GM12892 (cell line): ENCODE results near the gene NLGN2.

ENCODE experiments used
- DNase-seq: peaks from one replicate; pipeline ENCODE4 v3.0.0; 2011; ENCODE audit not compliant: insufficient read length
- FAIRE-seq: peaks from 2 replicates; lab custom pipeline; 2011; peaks lifted over from hg19 to GRCh38; lab: Jason Lieb, UNC
- POLR2A ChIP-seq: IDR thresholded peaks from 2 replicates; pipeline ENCODE4 v1.6.1; 2011; ENCODE audit warnings: low read depth, low read length, control low read depth
- POLR2AphosphoS5 ChIP-seq: IDR thresholded peaks from 2 replicates; pipeline ENCODE4 v1.6.1; 2011; ENCODE audit warnings: low read depth, low read length, control low read depth
- TAF1 ChIP-seq: IDR thresholded peaks from 2 replicates; pipeline ENCODE4 v1.6.1; 2011; ENCODE audit warnings: low read depth, mild to moderate bottlenecking, control low read depth, low read length, borderline replicate concordance

The NLGN2 gene

DNA sequence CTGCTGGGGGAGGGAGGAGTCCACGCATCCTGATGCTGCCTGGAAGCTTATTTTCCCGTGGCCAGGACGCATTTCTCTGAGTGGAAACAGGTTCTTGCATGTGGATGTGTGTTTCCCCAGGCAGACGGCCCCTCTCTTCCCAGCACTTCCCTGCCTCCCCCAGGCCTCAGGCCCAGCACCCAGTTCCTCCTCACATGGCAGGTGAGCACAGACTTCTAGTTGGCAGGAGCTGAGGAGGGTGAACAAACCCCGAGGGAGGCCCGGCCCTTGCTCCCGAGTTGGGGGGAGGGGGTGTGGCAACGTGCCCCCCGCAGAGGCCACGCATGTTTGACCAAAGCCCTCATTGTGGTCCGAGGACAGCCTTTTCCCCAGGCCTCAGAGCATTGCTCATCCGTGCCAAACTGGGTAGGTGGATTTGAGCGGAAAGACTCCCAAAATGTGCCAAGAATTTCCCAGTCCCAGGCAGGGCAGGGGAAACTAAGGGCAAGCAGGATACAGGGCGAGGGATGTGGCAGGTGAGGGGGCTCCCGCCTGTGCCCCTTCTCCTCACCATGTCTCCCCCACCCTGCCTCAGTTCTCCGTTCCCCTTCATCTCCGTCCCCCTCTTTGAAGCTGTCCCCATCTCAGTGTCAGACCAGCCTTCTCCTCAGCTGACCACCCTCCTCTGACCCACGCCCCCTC lies 11.0 kb downstream of the NLGN2 start:
- no peak for DNase-seq
- no peak for TF ChIP-seq POLR2A
- no peak for FAIRE-seq

DNA sequence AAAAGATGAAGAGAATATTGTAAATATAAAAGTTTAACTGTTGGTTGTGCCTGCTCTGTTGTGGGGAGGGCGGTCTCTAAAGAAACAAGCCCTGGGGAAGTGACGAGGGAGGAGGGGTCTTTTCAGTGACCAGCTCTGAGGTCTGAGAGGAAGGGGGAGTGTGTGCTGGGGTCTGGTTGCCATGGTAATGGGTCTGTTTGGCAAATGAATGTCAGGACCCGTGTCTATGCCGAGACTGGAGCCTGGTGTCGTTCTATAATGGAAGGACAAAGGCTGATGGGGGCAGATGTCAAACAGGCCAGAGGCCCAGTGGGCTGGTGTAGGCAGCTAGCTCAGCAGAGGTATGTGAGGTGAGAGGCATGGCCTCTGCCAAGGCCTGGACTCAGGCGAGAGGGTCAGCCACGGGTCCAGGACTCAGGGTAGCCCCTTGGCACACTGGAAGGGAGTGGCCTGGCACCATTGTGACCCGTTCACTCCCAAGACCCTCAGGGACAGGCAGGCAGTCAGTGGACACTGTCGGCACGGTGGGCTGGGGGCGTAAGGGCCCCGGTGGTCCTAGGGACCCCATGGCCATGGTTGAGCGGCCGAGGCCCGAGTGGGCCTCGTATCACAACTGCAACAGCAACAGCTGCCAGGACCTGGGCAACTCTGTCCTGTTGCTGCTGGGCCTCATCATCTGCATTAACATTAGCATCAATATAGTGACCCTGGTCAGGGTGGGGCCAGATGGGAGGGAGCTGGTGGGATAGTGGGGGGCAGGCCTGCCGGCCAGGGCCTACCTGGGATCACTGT lies 12.4 kb downstream of the NLGN2 start, which contains the start of gene SPEM1:
TSS of gene SPEM1 (plus strand) at position 506 of the 792 bp plus-strand sequence. CDS start at position 567, 61 bp downstream.
- no peak for FAIRE-seq
- TF ChIP-seq TAF1 (no peak), POLR2A (no peak), POLR2AphosphoS5 (no peak)
- DNase-seq = no peak

DNA sequence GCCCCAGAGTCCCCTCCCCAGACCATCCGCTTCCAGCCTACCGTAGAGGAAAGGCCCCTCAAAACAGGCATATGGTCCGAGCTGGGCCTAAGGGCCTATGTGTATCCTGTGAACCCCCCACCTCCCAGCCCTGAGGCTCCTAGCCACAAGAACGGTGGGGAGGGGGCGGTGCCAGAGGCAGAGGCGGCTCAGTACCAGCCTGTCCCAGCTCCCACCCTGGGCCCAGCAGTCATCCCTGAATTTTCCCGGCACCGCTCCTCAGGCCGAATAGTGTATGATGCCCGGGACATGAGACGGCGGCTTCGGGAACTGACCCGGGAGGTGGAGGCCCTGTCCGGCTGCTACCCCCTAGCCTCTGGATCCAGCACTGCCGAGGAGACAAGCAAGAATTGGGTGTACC lies 13.5 kb downstream of the NLGN2 start:
- TF ChIP-seq POLR2AphosphoS5 (no peak), TAF1 (no peak), POLR2A (no peak)
- DNase-seq (no peak), FAIRE-seq (no peak)

GRCh38 chr17:7423679-7424078 lies 16.0 kb downstream of the NLGN2 start:
- no peak for TF ChIP-seq POLR2A
- TF ChIP-seq POLR2AphosphoS5 = no peak
- no peak for TF ChIP-seq TAF1
- no peak for DNase-seq
- FAIRE-seq = peak; percentile 30

GRCh38 chr17:7425316-7425715 lies 17.7 kb downstream of the NLGN2 start, which contains the start of gene SPEM2:
TSS of gene SPEM2 (plus strand) at chr17:7425616. CDS start at chr17:7425689, 73 bp downstream.
- FAIRE-seq (no peak), DNase-seq (no peak)
- TF ChIP-seq POLR2AphosphoS5 (no peak), POLR2A (no peak), TAF1 (no peak)

- DNase-seq = no peak
- FAIRE-seq = no peak
- TF ChIP-seq POLR2AphosphoS5 = no peak
Observed at GRCh38 chr17:7425756-7426155, 18.1 kb downstream of the NLGN2 start.

DNA sequence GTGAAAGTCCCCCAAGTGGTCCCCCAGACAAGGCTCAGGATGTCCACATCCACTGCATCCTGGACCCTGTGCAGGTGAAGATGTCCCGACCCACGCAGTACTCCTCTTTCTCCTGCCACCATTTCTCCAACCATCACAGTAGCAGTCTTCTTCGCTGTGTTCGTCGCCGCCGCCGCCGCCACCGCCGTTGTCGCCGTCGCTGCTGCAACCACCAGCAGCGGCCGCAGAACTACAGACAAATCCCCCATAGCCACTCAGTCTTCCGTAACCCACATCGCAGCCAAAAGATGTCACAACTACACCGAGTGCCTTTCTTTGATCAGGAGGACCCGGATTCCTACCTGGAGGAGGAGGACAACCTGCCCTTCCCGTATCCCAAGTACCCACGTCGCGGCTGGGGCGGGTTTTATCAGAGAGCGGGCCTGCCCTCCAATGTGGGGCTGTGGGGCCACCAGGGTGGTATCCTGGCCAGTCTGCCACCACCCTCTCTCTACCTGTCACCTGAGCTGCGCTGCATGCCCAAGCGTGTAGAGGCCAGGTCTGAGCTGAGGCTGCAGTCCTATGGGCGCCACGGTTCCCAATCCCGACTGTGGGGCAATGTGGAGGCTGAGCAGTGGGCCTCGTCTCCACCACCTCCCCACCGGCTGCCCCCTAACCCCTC lies 18.7 kb downstream of the NLGN2 start:
- FAIRE-seq = no peak
- TF ChIP-seq TAF1 (no peak), POLR2AphosphoS5 (no peak), POLR2A (no peak)
- DNase-seq = no peak

DNA sequence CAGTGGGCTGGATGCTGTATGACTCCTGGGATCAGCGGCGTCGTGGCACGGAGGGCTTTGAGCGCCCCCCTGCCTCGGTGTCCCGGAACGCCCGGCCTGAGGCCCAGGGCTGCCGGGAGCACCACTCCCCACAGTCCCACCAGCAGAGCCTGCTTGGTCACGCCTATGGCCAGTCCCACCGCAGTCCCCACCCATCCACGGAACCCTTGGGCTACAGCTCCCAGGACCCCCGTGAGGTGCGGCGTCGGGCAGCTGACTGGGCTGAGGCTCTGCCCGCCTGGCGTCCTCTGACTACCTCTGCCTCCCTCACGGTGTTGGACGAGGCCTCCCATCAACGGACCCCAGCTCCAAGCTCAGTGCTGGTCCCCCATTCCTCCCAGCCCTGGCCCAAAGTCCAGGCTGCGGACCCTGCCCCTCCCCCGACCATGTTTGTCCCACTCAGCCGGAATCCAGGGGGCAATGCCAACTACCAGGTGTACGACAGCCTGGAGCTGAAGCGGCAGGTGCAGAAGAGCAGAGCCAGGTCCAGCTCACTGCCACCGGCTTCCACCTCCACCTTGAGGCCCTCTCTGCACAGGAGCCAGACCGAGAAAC lies 19.3 kb downstream of the NLGN2 start:
- FAIRE-seq = no peak
- DNase-seq = no peak
- TF ChIP-seq TAF1 (no peak), POLR2AphosphoS5 (no peak), POLR2A (no peak)

DNA sequence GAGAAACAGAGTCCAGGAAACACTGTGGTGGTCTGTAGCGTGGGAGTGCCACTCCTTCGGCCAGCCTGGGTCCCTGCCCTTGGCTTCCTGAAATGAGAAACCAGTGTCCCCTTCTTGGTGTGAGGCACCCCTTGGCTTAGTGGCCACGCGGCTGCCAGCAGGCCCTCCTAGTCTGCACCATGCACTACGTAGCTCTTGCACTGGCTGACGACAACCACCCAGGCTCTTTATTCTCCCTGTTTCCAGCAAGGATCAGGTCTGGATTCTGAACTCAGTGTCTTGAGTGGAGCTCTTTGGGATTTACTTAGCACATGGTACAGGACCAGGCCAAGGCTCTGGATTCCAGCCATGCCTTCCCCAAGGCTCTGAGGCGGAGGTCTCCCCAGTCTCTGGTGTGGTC lies 19.9 kb downstream of the NLGN2 start:
- DNase-seq (no peak), FAIRE-seq (no peak)
- TF ChIP-seq POLR2AphosphoS5 = no peak
- no peak for TF ChIP-seq POLR2A
- no peak for TF ChIP-seq TAF1

GRCh38 chr17:7428557-7428956 lies 20.9 kb downstream of the NLGN2 start, which contains the start of gene SPEM3:
TSS of gene SPEM3 (plus strand) at chr17:7428857. CDS start at chr17:7428903, 46 bp downstream.
- no peak for DNase-seq
- TF ChIP-seq POLR2AphosphoS5 (no peak), TAF1 (no peak)
- FAIRE-seq = no peak

DNA sequence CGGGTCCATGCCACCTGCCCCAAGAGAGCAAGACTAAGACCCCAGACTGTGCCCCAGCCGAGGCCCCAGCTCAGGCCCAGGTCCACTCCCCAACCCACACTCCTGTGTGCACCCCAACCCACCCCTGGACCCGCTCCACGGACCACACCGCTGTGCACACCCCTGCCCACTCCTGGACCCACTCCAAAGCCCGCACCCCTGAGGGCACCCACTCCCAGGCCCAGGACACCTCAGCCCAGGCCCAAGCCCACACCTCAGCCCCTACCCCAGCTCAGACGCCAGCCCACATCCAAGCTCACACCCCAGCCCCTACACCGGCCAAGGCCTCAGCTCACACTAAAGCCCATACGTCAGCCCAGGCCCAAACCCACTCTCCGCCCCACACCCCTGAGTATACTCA lies 22.1 kb downstream of the NLGN2 start:
- no peak for DNase-seq
- no peak for FAIRE-seq
- TF ChIP-seq POLR2A (no peak), TAF1 (no peak), POLR2AphosphoS5 (no peak)

DNA sequence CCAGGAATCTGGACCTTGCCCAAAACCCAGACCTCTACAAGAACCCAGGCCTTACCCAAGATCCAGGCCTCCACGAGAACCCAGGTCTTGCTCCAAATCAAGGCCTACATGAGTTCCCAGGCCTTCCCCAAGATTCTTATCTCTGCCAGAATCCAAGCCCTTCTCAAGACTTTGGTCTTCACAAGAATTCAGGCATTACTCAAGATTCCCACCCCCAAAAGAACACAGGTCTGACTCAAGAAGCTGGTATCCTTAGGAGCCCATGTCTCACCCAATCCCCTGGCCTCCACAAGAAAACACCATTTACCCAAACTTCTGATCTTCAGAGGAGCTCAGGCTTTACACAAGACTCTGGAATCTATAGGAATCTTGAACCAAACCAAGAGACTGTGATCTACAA lies 23.6 kb downstream of the NLGN2 start:
- TF ChIP-seq POLR2A (no peak), TAF1 (no peak), POLR2AphosphoS5 (no peak)
- FAIRE-seq = no peak
- DNase-seq = no peak
